HEK293 (cell line): ENCODE measurements around the gene HERC3.

Experiments
- CTCF ChIA-PET: fragments of 350-600 bp; formaldehyde crosslinking; extraction: SDS; loops from one replicate; lab custom pipeline; 2021; ENCODE audit warnings: antibody characterized with exemption; lab: Yijun Ruan, JAX
- POLR2A ChIA-PET: fragments of 300-600 bp; formaldehyde crosslinking; extraction: SDS; loops from one replicate; lab custom pipeline; 2020; ENCODE audit warnings: antibody characterized with exemption, inconsistent platforms; lab: Yijun Ruan, JAX
- H3K27ac ChIP-seq: fragments of 200-500 bp; sonication (Bioruptor generic); 2 replicates; pipeline ENCODE4 v1.5.1; 2014; ENCODE audit warnings: low read depth, low read length, control low read depth, inconsistent platforms; ENCODE audit errors: extremely low read depth
- H3K36me3 ChIP-seq, 2 experiments: fragments of 200-500 bp in 1 of 2; sonication (Bioruptor generic) in 1 of 2; 1 replicate in 1 of 2; 2 replicates in 1 of 2; pipeline ENCODE4 v1.5.1; 2014 to 2017; ENCODE audit warnings: inconsistent platforms in 2 of 2, low read length in 2 of 2; ENCODE audit not compliant: control insufficient read depth in 2 of 2, insufficient read depth in 1 of 2
- H3K4me1 ChIP-seq: fragments of 200-500 bp; sonication (Bioruptor generic); 2 replicates; pipeline ENCODE4 v1.5.1; 2014; ENCODE audit warnings: mild to moderate bottlenecking, low read length, inconsistent platforms; ENCODE audit not compliant: control insufficient read depth, insufficient read depth
- H3K4me3 ChIP-seq: 2 replicates; pipeline ENCODE4 v1.5.1; 2011; ENCODE audit warnings: low read depth, mild to moderate bottlenecking, control low read depth, low read length, moderate library complexity
- H3K9me3 ChIP-seq: fragments of 200-500 bp; sonication (Bioruptor generic); 2 replicates; pipeline ENCODE4 v1.5.1; 2014; ENCODE audit warnings: low read depth, low read length, inconsistent platforms; ENCODE audit not compliant: control insufficient read depth, insufficient read depth
- HOXD13 ChIP-seq: sonication (generic); formaldehyde crosslinking; IDR thresholded peaks from 2 replicates; pipeline ENCODE4 v1.8.0; 2022; ENCODE audit warnings: missing genetic modification reagents, borderline replicate concordance
- KLF16 ChIP-seq: fragments of 450-650 bp; formaldehyde crosslinking; IDR thresholded peaks from 2 replicates; pipeline ENCODE4 v1.5.1; 2017; ENCODE audit warnings: missing biosample characterization, missing genetic modification characterization
- PBX3 ChIP-seq: sonication (generic); formaldehyde crosslinking; IDR thresholded peaks from 2 replicates; pipeline ENCODE4 v1.8.1; 2022; ENCODE audit warnings: mild to moderate bottlenecking, moderate library complexity, missing genetic modification reagents
- REST ChIP-seq: fragments of 450-650 bp; formaldehyde crosslinking; IDR thresholded peaks from 2 replicates; pipeline ENCODE4 v1.5.1; 2016; ENCODE audit warnings: missing biosample characterization, missing genetic modification characterization
- YY1 ChIP-seq: fragments of 450-650 bp; formaldehyde crosslinking; IDR thresholded peaks from 2 replicates; pipeline ENCODE4 v1.5.1; 2018; ENCODE audit warnings: missing biosample characterization, missing genetic modification characterization
- ZBTB1 ChIP-seq: fragments of 450-650 bp; formaldehyde crosslinking; IDR thresholded peaks from 2 replicates; pipeline ENCODE4 v1.5.1; 2016; ENCODE audit warnings: missing biosample characterization, missing genetic modification characterization
- ZBTB11 ChIP-seq: fragments of 450-650 bp; formaldehyde crosslinking; conservative IDR thresholded peaks from 2 replicates; pipeline ENCODE4 v1.5.1; 2016; ENCODE audit warnings: low read depth, missing biosample characterization, missing genetic modification characterization
- ZNF18 ChIP-seq: fragments of 450-650 bp; formaldehyde crosslinking; IDR thresholded peaks from 2 replicates; pipeline ENCODE4 v1.5.1; 2016; ENCODE audit warnings: missing biosample characterization, missing genetic modification characterization
- ZNF221 ChIP-seq: fragments of 450-650 bp; formaldehyde crosslinking; IDR thresholded peaks from 2 replicates; pipeline ENCODE4 v1.5.1; 2017; ENCODE audit warnings: missing biosample characterization, missing genetic modification characterization, borderline replicate concordance
- ZNF280C ChIP-seq: fragments of 450-650 bp; formaldehyde crosslinking; IDR thresholded peaks from 2 replicates; pipeline ENCODE4 v1.5.1; 2016; ENCODE audit warnings: missing biosample characterization, missing genetic modification characterization
- ZNF416 ChIP-seq: fragments of 450-650 bp; formaldehyde crosslinking; IDR thresholded peaks from 2 replicates; pipeline ENCODE4 v1.5.1; 2016; ENCODE audit warnings: missing biosample characterization, missing genetic modification characterization
- ZNF449 ChIP-seq: fragments of 450-650 bp; formaldehyde crosslinking; IDR thresholded peaks from 2 replicates; pipeline ENCODE4 v1.5.1; 2017; ENCODE audit warnings: missing biosample characterization, mild to moderate bottlenecking, missing genetic modification characterization, moderate library complexity
- ZNF48 ChIP-seq: fragments of 450-650 bp; formaldehyde crosslinking; IDR thresholded peaks from 2 replicates; pipeline ENCODE4 v1.5.1; 2016; ENCODE audit warnings: missing biosample characterization, missing genetic modification characterization
- ZNF585B ChIP-seq: fragments of 450-650 bp; formaldehyde crosslinking; IDR thresholded peaks from 2 replicates; pipeline ENCODE4 v1.5.1; 2016; ENCODE audit warnings: missing biosample characterization, missing genetic modification characterization
- ZNF660 ChIP-seq: fragments of 450-650 bp; IDR thresholded peaks from 2 replicates; pipeline ENCODE4 v1.5.1; 2018; ENCODE audit warnings: missing biosample characterization, mild to moderate bottlenecking, missing genetic modification characterization
- ZNF707 ChIP-seq: fragments of 450-650 bp; formaldehyde crosslinking; IDR thresholded peaks from 2 replicates; pipeline ENCODE4 v1.5.1; 2016; ENCODE audit warnings: missing biosample characterization, missing genetic modification characterization
- ZNF747 ChIP-seq: fragments of 450-650 bp; formaldehyde crosslinking; IDR thresholded peaks from 2 replicates; pipeline ENCODE4 v1.5.1; 2016; ENCODE audit warnings: missing biosample characterization, missing genetic modification characterization
- ZNF768 ChIP-seq: fragments of 450-650 bp; formaldehyde crosslinking; IDR thresholded peaks from 2 replicates; pipeline ENCODE4 v1.5.1; 2018; ENCODE audit warnings: missing biosample characterization, mild to moderate bottlenecking, missing genetic modification characterization

Gene HERC3

GRCh38 chr4:88629826-88630225 is 37.5 kb downstream of the HERC3 start (continued):
- no peak for TF ChIP-seq REST (tag by site-specific recombination)
- no peak for TF ChIP-seq KLF16
- TF ChIP-seq ZNF707 (tag by site-specific recombination), result no peak

- Histone ChIP-seq H3K4me3 (no peak overlapping the region), H3K4me1 (no peaks in the 10 kb centered on the region), H3K9me3 (no peaks in the 10 kb centered on the region), H3K36me3 (no peaks in the 10 kb centered on the region), H3K27ac (no peak overlapping the region)
- TF ChIP-seq ZNF221 (no peak), ZNF18 (tag by site-specific recombination) (no peak), YY1 (tag by site-specific recombination) (no peak), HOXD13 (CRISPR knock-in tag) (no peak), ZNF449 (tag by site-specific recombination) (no peak)
- ChIA-PET POLR2A (no interaction called here), CTCF (interaction anchor here (0.7 to 2.1 kb wide), 2 partner anchors 90 to 91 kb away, joined by 3 to 5 read pairs; no protein-coding TSS in a partner anchor)
These were observed 38.5 kb downstream of the HERC3 start for GRCh38 chr4:88630756-88631155.

GRCh38 chr4:88643932-88644331 is 51.7 kb downstream of the HERC3 start:
- ChIA-PET CTCF (no interaction called here), POLR2A (no interaction called here)
- Histone ChIP-seq H3K9me3 (no peaks in the 10 kb centered on the region), H3K36me3 (no peaks in the 10 kb centered on the region), H3K4me1 (no peaks in the 10 kb centered on the region), H3K4me3 (no peak overlapping the region), H3K27ac (no peak overlapping the region)
- no peak for TF ChIP-seq ZNF416 (tag by site-specific recombination)
- TF ChIP-seq ZNF768, result no peak
- TF ChIP-seq ZBTB1, result no peak
- no peak for TF ChIP-seq PBX3 (CRISPR knock-in tag)
- no peak for TF ChIP-seq ZNF585B (tag by site-specific recombination)
- TF ChIP-seq ZBTB11 (tag by site-specific recombination), result no peak
- no peak for TF ChIP-seq ZNF48 (tag by site-specific recombination)
- TF ChIP-seq ZNF280C (tag by site-specific recombination), result no peak
- TF ChIP-seq ZNF747 (tag by site-specific recombination), result no peak
- no peak for TF ChIP-seq ZNF660 (tag by site-specific recombination)
